HG03139 (cell line): ENCODE results near the gene IQCB1.
"Not testable (repeated sequence)": the region's sequence is repeated elsewhere in the genome, so short reads cannot be mapped to it uniquely, and the experiment has no call there.

Experiments
- ATAC-seq: cut with Tn5 transposase; IDR thresholded peaks from one replicate; pipeline ENCODE4 v1.9.1; 2021; ENCODE audit not compliant: unreplicated experiment

The IQCB1 gene, protein sequence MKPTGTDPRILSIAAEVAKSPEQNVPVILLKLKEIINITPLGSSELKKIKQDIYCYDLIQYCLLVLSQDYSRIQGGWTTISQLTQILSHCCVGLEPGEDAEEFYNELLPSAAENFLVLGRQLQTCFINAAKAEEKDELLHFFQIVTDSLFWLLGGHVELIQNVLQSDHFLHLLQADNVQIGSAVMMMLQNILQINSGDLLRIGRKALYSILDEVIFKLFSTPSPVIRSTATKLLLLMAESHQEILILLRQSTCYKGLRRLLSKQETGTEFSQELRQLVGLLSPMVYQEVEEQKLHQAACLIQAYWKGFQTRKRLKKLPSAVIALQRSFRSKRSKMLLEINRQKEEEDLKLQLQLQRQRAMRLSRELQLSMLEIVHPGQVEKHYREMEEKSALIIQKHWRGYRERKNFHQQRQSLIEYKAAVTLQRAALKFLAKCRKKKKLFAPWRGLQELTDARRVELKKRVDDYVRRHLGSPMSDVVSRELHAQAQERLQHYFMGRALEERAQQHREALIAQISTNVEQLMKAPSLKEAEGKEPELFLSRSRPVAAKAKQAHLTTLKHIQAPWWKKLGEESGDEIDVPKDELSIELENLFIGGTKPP

DNA sequence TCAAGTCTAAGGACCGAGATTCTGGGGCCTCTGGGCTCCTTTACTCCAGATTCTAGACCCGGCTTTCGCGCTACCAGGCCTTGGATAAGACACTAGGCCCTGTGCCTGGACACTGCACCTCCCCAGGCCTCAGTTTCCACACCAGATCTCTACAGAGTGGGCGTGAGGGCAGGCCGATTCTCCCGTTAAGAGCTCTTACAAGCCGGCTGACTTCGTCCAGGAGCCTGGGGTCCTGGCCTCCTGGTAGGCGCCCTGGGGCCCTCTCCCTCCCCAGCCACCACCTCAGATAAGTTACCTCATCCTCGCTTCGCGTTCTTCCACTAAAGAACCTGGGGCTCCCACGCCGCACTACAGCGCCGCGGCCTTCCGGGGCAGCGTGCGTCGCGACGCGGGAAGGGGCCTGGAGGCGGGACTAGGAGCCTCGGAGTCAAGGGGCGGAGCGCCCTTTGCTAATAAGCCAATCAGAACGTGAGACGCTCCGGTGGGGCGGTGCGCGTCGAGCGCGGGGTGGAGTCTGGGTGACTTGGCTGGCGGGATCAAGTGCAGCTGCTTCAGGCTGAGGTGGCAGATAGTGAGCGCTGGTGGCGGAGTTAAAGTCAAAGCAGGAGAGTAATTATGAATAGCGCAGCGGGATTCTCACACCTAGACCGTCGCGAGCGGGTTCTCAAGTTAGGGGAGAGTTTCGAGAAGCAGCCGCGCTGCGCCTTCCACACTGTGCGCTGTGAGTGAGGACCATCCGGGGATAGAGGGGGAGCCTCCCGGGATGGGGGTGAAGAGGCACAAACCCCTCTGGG, at the start of gene IQCB1, which contains the start of gene EAF2:
Gene IQCB1, minus strand, starts transcription at position 390 of the 794 bp plus-strand sequence. CDS start 6,100 bp downstream, outside the sequence.
Gene EAF2, plus strand, starts transcription at position 539 of the 794 bp plus-strand sequence. Its CDS starts 77 bp downstream, at position 616.
- peak; percentile 96 for ATAC-seq

DNA sequence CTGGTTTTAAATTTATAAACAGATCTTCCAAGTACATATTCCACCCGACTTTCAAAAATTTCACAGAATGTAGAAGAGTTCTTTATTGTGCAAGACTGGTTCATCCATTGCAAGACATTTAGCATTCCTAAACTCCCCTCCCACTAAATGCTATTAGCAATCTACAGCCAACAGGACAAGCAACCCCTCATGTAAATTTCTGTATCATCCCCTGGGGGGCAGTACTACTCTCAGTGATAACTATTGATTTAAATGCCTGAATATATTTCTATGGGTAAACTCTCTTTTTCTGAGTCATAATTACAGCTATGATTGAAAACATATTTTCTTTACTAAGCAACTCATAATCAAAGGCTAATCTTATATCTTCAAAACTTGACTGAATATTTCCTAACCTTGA, 48.6 kb upstream of the IQCB1 start:
- ATAC-seq = no peak

DNA sequence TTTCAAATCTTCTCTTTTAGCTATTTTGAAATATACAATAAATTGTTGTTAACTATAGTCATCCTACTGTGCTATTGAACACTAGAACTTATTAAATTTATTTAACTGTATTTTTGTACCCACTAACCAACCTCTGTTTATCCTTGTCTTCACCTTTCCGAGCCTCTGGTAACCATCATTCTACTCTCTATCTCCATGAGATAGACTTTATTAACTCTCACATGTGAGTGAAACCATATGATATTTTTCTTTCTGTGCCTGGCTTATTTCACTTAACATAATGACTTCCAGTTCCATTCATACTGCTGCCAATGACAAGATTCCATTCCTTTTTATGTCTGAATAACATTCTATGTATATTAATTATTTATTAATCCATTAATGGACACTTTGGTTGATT, 43.6 kb upstream of the IQCB1 start:
- ATAC-seq = no peak

- ATAC-seq = no peak
These were observed 36.6 kb upstream of the IQCB1 start for GRCh38 chr3:121871430-121871829.

DNA sequence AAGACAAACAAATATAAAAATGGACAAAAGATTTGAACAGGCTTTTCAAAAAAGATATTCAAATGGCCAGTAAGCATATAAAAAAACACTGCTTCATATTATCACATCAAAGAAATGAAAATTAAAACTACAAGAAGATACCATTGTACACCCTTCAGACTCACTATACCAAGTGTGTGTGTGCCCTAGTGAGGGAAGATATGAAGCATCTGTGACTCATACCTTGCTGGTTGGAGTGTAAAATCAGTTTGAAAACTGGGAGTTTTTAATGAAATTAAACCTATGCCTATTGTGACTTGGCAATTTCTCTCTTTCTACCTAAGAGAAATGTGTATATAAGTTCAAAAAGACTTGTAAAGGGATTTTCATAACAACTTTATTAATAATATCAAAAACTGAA, 35.9 kb upstream of the IQCB1 start:
- no peak for ATAC-seq

- no peak for ATAC-seq
These were observed 34.9 kb upstream of the IQCB1 start for GRCh38 chr3:121869736-121870135.

DNA sequence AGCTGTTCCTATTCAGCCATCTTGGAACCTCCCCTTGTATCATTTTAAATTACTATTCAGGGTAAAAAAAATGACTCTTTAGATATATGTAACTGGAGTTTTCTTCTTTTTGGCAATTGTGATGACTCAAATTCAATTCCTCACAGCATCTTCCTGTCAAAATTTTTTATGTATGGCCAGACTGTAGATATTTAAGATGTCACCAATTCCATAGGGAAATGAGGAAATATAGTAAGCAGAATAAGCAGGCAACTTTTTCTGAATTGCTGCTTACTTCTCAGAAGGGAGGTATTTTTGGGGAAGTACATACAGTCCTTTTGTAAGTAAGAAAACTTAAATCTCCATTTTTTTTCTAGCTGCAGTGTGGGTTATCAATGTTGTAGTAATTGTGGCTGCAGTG, 28.9 kb upstream of the IQCB1 start:
- ATAC-seq = no peak

GRCh38 chr3:121863247-121863646, 28.4 kb upstream of the IQCB1 start:
- ATAC-seq = not testable (repeated sequence)

DNA sequence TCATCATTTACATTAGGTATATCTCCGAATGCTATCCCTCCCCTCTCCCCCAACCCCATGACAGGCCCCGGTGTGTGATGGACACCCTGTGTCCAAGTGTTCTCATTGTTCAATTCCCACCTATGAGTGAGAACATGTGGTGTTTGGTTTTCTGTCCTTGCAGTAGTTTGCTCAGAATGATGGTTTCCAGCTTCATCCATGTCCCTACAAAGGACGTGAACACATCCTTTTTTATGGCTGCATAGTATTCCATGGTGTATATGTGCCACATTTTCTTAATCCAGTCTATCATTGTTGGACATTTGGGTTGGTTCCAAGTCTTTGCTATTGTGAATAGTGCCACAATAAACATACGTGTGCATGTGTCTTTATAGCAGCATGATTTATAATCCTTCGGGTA, 22.9 kb upstream of the IQCB1 start:
- not testable (repeated sequence) for ATAC-seq

GRCh38 chr3:121855555-121855954, 20.7 kb upstream of the IQCB1 start:
- no peak for ATAC-seq

DNA sequence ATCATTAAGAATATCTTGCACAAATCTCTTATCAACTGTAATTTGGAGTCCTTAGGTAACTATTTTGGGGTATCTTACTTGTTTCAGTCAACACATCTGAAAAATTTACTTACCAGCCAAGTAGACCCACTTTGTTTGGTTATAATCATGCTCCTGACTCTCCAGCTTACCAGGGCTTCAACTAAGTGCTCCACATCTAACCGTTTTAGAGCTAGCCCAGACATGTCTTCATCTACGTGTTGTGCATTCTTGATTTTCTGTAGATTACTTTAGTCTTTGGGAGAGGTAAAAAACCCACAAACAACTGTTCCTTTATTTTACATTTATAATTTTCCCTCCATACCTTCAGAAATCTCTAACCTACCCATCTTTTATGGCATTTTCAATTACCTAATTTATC, 17.4 kb upstream of the IQCB1 start:
- ATAC-seq = no peak

DNA sequence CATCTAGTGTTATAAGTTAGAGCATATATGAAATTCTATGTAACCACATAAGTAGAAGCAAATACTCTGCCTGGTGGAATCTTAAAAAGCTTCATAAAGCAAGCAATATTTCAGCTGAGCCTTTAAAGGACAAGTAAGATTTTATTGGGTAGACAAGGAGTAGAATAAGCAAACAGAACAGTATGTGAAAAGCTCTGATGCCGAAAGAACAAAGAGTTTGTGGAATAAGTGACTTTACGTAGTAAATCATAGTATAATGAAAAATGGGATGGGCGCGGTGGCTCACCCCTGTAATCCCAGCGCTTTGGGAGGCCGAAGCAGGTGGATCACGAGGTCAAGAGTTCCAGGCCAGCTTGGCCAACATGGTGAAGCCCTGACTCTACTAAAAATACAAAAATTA, 10.0 kb upstream of the IQCB1 start:
- no peak for ATAC-seq

GRCh38 chr3:121839962-121840361, 5.1 kb upstream of the IQCB1 start:
- ATAC-seq = no peak

DNA sequence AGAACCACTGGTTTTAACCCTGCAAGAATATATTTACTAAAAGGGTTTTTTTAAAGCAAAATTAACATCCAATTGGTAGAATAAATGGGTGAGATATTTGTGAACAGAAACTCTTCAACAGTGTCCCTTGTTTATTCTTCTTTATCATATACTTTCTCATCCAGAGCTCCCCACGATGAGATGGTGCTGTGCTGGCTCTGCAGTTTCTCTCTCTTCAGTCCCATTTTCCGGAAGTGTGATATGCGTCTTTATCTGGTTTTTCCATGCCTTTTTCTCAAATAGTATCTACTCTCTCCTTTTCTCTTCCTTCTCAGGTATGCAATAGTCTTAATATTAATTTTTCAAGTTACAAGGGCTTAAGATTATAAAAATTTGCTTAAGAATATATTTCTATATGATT, 1.6 kb upstream of the IQCB1 start:
- no peak for ATAC-seq

DNA sequence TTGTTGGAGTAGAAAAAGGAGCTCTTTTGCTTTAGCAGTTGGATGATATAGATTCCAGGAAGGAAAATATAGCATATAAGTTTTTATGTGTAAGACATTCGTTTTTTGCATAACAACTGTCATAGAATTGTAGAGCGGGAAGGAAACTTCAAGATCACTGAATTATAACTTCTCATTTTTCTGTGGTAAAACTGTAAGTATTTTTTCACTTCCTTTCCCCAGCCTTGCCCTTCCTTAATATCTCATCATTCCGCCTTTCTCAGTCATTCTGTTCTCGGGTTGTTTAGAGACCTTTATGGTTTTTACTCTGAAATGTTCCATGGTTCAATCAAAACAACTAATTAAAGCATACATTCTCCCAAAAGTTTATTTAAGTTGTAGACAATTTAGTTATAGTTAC, 1.2 kb upstream of the IQCB1 start:
- ATAC-seq = no peak

DNA sequence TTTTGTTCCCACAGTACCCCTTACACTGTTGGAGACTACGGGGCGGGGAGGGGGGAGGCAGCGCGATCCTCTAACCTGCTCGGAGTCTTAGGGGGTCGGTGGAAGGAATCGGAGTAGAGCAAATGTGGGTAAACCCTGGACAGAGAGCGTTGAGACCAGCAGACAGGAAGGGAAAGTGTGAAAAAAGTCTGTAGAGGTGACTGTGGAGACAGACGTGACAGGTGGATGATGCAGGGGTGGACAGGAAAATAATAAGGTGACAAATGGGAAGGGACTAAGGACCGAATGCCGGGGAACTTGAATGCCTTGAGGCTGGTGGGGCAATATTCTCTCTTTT, 573 bp upstream of the IQCB1 start:
- ATAC-seq = peak; percentile 20

GRCh38 chr3:121834157-121834670, 646 bp downstream of the IQCB1 start:
- ATAC-seq = no peak

DNA sequence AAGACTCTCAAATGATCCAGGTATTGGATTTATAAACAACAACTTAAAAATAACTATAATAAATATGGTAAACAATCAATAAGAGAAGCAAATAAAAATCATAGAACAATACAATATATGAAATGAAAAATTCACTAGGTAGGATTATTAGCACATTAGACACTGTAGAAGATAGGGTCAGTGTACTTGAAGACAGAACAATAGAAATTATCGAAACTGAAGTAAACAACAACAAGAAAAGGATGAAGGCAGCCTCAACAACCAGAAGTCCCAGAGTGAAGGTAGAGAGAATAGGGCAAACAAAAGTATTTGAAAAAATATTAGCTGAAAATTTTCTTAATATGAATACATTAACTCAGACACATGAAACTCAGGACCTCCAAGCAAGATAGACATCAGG, 11.9 kb downstream of the IQCB1 start:
- ATAC-seq = no peak

GRCh38 chr3:121821421-121822199, 13.2 kb downstream of the IQCB1 start:
- no peak for ATAC-seq

DNA sequence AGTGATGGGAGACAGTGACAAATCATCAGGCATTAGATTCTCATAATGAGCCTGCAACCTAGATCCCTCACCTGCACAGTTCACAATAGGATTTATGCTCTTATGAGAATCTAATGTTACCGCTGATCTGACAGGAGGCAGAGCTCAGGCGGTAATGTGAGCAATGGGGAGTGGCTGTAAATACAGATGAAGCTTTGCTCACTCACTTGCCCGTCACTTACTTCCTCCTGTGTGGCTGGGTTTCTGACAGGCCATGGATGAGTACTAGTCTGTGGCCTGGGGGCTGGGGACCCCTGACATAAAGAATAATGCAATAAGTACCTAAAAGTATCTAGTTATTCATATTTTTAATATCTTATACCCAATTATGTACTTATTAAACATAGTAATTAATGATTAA, 15.6 kb downstream of the IQCB1 start:
- no peak for ATAC-seq

DNA sequence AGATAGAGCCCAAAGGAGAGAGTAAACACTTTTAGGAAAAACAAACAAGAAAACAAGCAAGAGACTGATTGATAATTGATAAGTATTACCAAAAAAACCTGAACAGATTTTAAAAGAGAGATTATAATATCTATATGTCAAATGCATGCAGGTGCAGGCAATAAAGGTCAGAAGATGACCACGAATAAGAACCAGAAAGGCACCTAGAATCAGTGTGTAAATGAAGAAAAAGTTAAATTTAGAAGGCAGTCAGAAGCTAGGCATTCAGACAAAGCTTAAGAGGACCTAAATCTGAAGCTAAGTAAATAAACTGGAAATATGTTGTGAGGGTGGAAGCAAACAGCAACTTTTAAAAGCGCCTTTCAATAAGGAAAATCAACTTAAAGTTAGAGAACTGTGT, 16.3 kb downstream of the IQCB1 start:
- no peak for ATAC-seq
